HG03457 (cell line): ENCODE results near the gene CUBN.

Source experiments
- ATAC-seq: cut with Tn5 transposase; IDR thresholded peaks from one replicate; pipeline ENCODE4 v1.9.1; 2021; ENCODE audit warnings: moderate number of reproducible peaks; ENCODE audit not compliant: unreplicated experiment

The CUBN gene

DNA sequence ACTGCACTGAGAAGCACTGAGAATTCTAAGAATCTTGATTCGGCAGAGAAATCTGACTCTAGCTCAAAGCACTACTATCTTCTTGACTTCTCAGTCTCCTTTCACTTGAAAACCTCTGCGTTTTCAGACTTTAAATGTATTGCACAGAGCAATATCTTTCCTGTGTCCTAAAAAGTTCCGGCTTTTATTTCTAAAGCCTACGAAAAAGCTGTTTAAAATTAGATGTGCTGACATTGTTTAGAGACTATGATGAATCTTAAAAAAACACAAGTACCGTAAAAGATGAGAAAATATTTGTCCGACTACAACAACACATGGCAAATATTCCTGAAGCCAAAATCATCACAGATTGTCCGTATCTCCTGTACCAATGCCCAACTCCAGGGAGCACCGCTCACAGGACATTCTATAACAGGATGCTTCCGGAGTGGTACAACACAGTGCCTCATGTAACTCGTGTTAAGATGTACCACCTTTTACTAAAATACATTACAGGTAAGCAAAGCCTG is 136.9 kb downstream of the CUBN start:
- no peak for ATAC-seq

DNA sequence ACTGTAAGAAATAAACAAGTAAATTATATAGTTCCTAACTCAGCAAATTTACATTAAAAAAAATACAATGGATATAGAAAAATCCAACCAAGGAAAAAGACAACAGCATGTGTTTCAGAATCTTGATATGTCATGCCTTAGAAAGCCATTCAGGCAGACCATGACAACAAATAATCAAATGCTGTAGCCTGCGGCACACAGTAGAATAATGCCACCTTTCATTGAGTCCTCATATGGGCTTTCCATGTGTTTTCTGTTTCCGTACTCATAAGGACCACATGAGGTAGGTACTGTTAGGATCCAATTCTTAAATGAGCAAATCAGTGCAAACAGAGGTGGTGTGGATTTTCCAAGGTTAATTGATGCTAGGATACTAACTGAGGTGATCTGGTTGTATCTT is 138.6 kb downstream of the CUBN start:
- ATAC-seq, result no peak

DNA sequence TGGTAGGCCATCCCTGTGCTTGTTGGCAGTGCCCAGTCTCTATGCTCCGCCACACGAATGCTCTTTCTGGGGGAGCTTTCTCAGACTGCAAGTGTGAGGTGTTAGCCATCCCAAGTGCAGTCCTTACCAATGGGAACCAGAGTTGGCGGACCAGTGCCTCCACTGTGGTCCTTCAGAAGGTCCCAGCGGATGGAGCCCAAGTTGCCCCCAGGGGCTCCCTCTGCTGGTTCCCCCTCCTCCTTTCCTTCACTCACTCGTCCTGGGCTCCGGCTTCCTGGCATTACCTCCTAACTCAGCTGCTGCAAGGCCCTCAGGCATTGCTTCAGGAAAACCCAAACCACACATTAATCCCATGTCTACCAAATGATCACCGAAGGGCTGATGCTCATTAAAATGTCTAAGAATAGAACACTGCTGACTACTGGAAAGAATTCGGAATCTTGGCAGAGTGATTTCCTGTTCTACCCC is 139.8 kb downstream of the CUBN start:
- ATAC-seq, result no peak

DNA sequence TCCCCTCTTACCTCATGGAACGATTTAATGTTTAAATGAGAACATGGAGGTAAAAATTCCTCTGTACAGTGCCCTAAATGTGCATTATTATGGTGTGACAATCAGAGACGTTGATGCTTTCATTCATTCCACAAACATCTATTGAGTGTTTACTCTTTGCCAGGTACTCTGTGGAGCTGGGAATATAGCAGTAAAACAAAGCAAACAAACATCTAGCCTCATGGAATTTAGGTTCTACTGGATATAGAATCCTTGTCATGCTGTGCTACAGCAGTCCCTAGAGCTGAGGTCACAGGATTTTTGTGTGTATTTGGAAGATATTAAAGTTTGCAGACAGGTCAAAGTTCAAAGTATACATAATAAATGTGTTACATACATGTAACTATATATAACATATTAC is 140.7 kb downstream of the CUBN start:
- ATAC-seq, result no peak

DNA sequence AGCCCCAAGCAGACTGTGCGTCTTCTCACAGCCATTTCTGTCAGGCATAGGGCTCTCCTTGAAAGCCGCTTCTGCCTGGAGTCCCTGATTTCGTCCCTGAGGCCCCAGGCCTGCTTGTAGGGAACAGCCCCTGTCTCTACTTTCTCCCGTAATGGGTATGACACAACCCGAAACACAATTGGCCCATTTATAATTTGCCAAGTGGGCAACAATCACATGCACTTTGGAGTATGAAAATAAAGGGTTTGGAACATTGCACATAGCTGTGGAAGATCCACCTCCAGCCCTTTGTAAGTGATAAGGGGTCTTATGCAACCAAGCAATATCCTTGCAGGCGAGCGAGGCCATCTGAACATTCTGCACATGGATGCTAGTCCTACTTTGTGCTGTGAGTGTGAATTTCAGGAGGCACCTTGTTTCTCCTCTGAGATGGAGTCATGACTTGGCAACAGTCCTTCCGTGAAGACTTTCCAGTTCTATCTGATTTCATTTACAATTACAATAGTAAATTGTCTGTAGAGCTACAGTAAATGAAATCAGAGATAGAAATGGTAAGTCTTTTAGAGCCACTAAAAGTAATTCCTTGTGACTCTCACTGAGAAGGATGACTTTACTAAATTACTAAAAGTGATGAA is 141.5 kb downstream of the CUBN start:
- ATAC-seq, result no peak

DNA sequence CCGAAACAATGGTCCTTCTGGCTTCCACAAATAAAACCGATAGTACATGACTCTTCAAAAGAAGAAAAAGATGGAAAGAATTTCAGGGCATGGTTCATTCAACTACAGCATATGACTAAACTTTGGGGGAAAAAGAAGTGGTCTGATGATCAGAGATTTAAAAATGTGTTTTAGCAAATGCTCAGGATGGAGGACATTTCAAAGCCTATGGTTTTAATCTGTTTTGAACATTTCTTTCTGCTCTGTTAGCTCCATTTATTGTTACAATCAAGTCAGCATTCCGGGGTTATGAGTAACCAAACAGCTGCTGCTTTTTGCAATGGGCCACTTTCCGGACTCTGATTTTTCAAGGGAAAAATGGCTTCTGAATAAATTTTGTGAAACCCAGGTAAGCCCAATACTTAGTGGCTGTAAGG is 142.4 kb downstream of the CUBN start:
- no peak for ATAC-seq

DNA sequence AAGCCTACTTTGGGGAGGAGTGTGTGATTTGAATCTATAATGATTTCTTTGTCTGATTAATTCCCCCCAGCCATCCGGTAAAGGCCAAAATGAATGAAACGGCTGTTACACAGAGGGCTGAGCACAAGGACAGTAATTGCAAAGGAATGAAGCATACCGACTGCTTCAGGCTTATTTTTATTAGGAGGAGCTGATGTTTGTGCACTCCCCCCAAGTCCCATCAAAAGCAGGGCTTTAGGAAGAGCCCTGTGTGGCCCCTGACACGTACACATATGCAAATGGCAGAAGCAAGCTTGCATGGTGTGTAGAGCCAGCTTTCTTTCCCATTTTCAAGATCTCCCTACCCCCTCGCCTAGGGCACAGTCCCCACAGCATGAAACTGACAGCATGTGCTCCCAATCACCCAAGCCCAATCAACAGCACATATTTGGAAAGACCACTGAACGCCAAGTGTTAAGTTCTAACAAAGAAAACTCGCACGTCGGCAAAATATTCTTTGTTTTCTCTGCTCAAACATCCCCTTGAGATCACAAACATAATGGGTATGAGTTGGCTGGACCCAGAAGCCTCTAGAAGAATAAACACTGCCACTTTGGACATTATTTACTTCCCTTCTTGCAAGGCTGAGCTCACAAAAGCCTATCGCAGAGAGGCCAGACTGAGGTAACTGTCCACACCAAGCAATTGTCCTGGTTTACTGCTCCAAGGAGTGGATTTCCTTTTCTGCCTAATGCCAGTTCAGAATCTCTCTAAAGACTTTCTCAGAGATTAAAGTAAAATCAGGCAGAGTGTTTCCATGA is 143.0 kb downstream of the CUBN start:
- no peak for ATAC-seq

DNA sequence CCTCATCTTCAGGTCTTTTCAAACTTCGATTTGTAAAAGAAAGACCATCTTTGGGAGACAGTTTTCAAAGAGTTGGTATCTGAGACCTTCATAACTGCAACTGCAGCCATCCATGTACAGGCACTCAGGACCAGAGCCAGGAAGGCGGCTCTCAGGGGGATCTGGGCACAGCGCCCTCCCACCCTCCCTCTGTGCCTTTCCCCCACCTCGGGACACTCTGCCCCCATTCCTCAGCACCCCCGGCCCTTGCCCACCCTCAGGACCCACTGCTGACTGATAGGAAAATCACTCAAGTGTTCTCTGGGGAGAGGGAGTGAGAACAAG is 143.6 kb downstream of the CUBN start:
- ATAC-seq, result no peak

DNA sequence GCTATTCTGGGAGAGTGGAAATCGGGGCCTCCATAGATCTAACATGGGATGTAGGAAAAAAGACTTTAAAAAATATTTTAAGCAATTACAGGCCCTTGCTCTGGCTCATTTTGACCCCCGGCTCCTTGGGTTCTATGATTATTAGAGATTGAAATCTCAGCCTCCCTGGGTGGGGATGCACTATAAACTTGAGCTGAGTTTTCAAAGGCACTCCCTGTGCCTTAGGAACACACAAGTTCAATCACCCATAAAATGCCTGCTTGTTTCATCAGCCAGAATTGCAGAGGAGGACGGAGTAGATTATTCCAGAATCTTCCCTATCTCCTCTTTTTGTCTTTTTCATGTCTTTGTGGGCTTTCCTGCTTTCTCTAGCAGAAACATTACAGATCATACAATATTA is 145.4 kb downstream of the CUBN start:
- ATAC-seq, result no peak

DNA sequence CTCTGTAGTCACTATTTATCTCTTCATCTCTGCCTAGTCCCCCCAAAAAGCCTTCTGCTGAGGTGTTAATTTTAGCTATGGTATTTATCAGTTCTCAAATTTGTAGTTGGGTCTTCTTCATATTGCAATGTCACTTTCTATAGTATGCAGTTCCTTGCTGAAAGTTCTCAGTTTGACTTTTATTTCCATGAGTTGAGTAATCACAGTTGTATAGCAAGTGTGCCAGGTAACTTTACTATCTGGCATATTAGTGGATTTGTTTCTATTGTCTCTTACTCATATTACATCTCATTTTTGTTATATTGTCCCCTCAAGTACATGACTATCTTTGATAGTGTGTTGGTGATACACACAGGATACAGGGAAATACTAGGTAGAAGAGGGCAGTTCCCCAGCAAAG is 152.8 kb downstream of the CUBN start:
- ATAC-seq, result no peak

DNA sequence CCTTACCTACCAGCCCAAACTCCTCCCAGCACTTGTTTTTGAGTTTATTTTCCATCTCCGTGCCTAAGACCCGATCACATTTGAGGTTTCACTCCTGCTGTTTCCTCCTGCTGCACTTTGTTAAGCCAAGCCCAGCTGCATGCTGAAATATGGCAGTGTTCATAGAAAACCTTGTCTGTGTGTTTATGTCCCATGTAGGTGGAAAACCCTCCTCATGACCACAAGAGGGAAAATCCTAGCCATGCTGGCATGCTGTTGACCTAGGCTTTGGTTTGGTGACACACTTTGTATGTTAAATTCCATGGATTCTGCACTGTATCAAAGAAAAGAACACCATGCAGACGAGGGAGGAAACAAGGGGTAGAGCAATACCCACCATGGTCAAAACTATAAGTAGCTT is 154.4 kb downstream of the CUBN start:
- ATAC-seq, result no peak

DNA sequence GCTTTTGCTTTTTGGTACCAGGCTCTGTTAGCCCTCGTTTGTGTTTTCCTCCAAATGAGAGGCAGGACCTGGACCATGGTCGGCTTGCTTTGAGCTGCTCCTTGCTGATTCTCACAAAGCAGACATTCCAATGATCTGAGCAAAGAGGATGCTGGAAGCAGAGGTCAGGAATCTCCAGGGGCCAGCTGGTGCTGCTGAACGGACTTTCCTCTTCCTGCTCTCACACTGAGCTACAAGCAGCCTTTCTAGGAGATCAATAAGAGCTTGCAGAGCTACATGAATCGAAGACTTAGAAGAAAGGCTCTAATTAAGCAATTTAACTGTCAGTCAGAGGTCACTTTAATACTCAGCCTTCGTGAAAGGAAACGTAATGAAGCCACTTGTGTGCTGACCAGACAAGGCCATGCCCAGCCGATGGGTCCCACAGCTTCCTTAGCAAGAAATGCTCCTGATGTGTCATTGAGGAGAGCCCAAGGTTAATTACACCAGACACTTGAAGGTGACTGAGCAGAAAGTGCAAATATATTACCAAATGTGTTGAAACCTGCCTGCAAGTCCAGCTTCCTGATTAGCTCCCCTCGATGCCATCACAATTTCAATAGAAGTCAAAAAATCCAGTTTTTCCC is 161.1 kb downstream of the CUBN start:
- ATAC-seq, result no peak

DNA sequence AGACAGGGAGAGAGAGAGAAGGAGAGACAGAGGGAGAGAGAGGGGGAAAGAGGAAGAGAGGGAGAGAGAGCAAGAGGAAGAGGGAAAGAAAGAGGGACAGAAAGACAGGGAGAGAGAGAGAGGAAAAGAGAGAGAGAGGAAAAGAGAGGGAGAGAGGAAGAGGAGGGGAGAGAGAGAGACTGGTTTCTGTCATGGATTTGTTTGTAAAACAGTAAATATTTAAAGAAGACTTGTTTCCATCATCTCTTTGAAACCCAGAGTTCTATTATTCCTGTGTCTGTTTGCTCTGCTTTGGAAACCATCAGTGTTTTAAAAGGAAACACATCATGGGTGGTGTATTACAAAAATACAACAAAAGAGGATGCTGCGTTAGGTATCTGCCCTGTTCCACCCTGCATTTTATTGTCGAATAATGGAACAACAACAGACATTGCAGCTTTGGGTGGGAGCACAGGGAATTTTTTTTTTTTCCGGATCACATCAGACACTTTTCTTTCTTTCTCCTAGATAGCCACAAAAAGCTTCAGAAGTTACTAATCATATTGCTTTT is 161.7 kb downstream of the CUBN start:
- ATAC-seq, result no peak

DNA sequence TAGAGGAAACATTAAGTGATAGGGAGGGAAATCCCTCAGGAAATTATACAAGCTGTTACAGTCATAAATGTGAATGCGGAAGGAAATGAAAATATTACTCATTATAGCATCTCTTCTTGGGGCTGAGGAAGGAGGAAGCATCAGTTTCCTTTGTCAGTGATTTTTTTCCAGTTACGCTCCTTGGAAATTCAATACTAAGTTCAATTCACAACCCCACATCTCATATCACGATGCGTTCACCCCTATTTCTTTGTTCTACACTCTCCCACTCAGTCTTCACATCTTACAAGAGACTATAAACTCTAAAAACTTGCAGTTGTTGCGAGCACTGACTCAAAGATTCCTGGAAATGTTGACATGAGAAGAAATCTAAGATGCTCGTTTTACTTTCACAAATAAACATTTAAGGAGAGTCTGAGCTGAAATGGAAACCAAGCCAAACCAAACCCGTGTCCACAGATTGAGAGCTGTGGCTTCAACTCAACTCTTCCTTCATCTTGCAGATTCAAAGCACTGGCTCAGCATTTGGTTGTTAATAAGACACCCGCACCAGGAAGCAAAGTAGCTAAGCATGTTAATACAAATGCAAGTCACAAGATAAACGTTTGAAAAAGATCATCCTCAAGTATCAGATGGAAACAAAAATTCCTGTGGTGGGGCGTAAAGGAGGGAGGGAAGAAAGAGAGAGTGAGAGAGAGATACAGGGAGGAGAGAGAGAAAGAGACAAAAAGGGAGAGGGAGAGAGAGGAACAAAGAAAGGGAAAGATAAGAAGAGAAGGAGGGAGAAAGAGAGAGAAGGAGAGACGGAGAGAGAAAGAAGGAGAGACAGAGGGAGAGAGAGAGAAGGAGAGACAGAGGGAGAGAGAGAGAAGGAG is 162.4 kb downstream of the CUBN start:
- no peak for ATAC-seq

DNA sequence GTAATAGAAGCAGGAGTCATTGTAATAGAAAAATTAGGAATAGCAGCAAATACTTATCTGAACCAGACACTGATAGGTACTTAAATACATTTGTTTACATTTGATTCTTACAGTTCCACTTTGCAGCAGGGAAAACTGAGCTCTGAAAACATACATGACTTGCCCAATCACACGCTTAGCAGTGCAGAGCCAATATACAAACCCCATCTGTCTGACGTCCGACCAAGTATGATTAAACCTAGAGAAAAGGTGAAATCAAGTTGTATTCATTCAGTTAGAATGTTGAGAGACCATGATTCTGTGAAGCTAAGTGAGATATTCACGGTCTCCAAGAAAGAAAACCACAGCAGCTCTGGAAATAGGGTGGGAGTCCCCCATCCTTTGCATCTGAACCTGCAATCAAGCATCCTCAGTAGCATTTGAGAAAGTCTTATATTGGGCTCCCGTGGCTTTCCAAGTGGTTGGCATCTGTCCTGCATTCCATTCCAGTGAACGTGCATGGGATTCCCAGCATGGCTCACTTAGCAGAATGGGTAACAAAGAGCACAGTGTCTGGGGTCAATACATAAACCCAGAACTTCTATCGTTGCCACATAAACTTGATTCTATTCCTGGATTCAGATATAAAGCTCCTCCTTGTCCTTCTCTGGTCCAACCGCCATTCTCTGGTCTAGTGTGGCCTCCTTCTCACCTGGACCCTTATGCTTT is 163.7 kb downstream of the CUBN start:
- no peak for ATAC-seq

DNA sequence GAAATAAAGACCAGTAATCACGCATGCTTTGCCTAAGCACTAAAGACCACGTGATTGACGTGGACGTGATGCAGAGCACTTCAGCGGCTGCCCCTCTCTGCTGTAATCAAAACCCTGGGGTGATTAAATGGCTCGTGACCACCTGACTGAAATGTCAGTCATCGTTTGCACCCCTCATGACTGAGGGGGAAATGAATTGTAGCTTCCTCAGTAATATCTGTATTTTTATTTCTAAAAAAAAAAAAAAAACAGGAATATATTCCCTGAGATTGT is 164.3 kb downstream of the CUBN start:
- no peak for ATAC-seq

DNA sequence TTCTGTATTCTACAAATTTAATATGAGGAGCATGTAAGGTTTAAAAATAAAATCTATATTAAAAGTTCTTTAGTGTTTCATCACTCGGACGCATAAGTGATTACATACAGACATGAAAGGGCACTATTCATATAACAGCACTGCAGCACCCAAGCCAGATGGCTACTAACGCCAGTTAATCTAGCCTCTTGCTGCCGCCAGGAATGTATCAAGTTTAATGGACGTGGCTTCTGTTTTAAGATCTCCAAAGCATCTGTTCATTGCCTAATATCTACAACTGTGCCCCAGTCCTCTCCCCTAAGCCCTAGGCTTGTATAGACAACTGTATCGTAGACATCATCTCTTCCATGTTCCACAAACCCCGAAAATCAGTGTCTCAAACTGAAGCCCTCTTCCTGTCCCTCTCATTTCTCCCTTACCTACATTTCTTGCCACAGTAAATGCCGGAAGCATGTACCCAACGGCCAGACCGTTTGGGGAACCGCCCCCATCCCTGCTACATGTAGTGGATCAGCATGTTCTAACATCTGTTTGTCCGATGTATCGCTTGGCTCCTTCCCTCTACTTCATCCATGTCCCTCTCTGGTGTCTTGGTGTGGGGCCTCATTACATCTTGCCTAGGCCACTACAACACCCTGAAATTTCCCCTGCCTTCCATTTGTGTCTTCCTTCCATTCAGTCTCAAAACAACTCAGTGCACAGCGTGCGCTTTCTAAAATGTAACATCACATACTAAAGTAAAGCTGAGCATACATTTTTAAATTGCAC is 164.9 kb downstream of the CUBN start:
- no peak for ATAC-seq

DNA sequence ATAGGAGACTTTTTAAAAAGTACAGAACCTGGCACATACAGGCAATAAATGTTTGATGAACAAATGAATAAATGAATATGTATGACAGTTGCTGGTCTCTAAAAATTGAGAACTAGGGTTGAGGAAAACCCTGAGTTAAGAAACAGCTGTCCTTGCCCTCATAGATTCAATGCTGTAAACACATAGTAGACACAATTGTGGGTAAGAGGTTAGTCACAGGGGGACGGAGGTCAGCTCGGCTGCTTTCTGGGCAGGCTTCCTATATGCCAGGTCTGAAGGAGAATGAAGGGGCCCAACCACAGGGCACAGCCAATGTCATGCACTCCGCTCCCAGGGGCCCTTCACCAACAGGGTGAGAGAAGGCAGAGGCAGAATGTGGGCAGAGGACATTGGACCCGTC is 169.1 kb downstream of the CUBN start:
- no peak for ATAC-seq

DNA sequence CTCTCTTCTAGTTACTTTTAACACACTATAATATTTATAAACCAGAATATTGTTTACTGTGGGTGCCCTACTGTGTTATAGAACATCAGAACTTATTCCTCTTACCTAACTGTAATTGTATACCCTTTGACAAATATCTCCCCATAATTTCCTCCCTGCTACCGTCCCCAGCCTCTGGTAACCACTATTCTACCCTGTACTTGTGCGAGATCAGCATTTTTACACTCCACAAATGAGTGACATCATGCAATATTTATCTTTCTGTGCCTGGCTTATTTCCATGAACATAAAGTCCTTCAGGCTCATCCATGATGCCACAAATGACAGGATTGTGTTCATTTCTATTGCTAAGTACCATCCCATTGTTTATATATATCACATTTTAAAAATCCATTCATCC is 172.6 kb downstream of the CUBN start:
- no peak for ATAC-seq
